SH-SY5Y (cell line): Measurements from ENCODE around the gene PLAC1.

ENCODE experiments used
- GATA2 ChIP-seq: IDR thresholded peaks from 2 replicates; pipeline ENCODE4 v1.6.1; 2011; ENCODE audit warnings: mild to moderate bottlenecking, low read depth, low read length
- GATA3 ChIP-seq: IDR thresholded peaks from 2 replicates; pipeline ENCODE4 v1.6.1; 2011; ENCODE audit warnings: low read depth, mild to moderate bottlenecking, low read length, moderate library complexity

GRCh38 chrX:134608153-134608552 lies 50.1 kb downstream of the PLAC1 start:
- no peak for TF ChIP-seq GATA2
- no peak for TF ChIP-seq GATA3
